Stimulated activated effector memory CD8-positive, alpha-beta T cell treated with anti-CD3 and anti-CD28 coated beads, Interleukin-12 subunit alpha, Interleukin-12 subunit beta, amount 100 ng/mL, for 72 hours (primary cell): ENCODE measurements around the gene SUN1.
"Not testable (repeated sequence)": the region's sequence is repeated elsewhere in the genome, so short reads cannot be mapped to it uniquely, and the experiment has no call there.

Experiments
- ATAC-seq: fragments of 150-1000 bp; cut with Tn5 transposase; 2 replicates; pipeline ENCODE4 v1.10.0; 2021
- DNase-seq, 2 donors: peaks; one replicate each; pipeline ENCODE4 v3.0.0; 2021 to 2022; ENCODE audit warnings: low spot score in 2 of 2
- H3K27ac Mint-ChIP-seq: one replicate; pipeline ENCODE4 v1.8.0; 2022; ENCODE audit warnings: mild to moderate bottlenecking, mixed read lengths
- H3K36me3 Mint-ChIP-seq: one replicate; pipeline ENCODE4 v1.8.0; 2022; ENCODE audit warnings: mild to moderate bottlenecking, mixed read lengths
- H3K4me1 Mint-ChIP-seq: one replicate; pipeline ENCODE4 v1.8.0; 2022; ENCODE audit warnings: mixed read lengths
- H3K4me3 Mint-ChIP-seq: one replicate; pipeline ENCODE4 v1.8.0; 2022; ENCODE audit warnings: mild to moderate bottlenecking, mixed read lengths
- H3K9me3 Mint-ChIP-seq: one replicate; pipeline ENCODE4 v1.8.0; 2022; ENCODE audit warnings: mixed read lengths

SUN1 gene, protein sequence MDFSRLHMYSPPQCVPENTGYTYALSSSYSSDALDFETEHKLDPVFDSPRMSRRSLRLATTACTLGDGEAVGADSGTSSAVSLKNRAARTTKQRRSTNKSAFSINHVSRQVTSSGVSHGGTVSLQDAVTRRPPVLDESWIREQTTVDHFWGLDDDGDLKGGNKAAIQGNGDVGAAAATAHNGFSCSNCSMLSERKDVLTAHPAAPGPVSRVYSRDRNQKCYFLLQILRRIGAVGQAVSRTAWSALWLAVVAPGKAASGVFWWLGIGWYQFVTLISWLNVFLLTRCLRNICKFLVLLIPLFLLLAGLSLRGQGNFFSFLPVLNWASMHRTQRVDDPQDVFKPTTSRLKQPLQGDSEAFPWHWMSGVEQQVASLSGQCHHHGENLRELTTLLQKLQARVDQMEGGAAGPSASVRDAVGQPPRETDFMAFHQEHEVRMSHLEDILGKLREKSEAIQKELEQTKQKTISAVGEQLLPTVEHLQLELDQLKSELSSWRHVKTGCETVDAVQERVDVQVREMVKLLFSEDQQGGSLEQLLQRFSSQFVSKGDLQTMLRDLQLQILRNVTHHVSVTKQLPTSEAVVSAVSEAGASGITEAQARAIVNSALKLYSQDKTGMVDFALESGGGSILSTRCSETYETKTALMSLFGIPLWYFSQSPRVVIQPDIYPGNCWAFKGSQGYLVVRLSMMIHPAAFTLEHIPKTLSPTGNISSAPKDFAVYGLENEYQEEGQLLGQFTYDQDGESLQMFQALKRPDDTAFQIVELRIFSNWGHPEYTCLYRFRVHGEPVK

DNA sequence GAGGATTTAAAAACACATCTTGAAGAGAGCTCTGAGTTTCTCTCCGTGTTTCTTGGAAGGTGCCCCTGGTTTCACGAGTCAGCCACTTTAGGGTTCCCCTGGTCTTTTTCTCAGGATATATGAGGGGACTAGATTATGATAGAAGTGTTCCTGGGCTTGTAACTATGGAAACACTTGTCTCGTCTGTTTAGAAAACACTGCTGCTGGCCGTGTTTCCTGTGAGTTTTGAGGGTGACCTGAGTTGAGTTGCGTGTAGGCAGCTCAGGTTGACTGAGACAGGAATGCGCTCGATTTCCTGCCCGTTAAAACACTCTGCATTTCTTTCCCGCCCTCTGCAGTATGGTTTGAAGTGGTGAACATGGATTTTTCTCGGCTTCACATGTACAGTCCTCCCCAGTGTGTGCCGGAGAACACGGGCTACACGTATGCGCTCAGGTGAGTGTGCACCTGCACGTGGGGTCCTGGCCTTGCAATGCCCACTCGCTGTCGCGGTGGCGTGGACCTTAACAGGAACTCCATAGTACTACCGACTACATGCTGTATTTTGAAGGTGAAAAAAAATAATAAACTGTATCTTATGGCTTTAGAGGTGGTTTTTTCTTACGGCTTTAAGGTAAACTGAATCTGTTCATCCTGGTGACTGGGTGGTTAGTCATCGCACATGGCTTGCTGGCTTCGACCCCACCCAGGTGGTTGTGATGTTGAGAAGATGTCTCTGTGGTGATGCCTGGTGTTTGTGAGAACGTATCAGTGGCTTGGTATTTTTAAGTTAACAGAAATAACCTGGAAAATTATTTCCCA, at the start of gene SUN1:
TSS of gene SUN1 (plus strand) at position 310 of the 801 bp plus-strand sequence. CDS start at position 359, 49 bp downstream.
- Mint-ChIP-seq H3K9me3 (no peaks in the 10 kb centered on the region), H3K36me3 (peaks cover 31% of the 10 kb centered on the region), H3K4me3 (peak within 1 kb of the TSS; percentile 69), H3K4me1 (peaks cover 58% of the 10 kb centered on the region), H3K27ac (peak within 1 kb of the TSS; percentile 97)
- DNase-seq (peak in 1 of 2 donors; percentile 62), ATAC-seq (peak; percentile 82)

DNA sequence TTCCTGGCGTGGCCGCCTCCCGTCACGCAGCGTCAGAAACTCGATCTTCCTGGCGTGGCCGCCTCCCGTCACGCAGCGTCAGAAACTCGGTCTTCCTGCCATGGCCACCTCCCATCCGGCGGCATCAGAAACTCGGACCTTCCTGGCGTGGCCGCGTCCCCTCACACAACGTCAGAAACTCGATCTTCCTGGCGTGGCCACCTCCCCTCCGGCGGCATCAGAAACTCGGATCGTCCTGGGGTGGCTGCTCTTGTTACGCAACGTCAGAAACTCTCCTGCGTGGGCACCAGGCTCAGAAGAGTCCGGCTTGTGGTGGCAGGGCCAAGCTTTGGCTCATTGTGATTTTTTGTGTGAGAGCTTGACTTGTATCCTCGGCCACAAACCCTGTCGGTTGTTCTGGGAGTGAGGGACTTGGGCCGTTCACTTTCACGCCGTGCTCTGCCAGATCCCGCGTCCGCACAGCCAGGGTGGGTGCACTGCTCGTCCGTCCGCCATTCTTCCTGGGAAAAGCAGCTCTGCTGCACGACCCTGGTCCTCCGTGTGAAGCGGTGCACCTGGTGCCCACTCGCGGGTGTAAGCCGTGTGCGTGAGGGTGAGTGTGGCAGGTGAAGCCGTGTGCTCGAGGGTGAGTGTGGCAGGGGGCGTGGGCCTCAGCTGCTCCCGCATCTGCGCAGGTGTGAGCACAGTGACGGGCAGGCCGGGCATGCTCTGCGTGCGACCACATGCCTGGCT, 49.4 kb upstream of the SUN1 start:
- DNase-seq (no peak), ATAC-seq (no peak)
- Mint-ChIP-seq H3K4me1 (no peaks in the 10 kb centered on the region), H3K27ac (no peak overlapping the region), H3K36me3 (peaks cover 57% of the 10 kb centered on the region), H3K4me3 (no peak overlapping the region), H3K9me3 (no peaks in the 10 kb centered on the region)

DNA sequence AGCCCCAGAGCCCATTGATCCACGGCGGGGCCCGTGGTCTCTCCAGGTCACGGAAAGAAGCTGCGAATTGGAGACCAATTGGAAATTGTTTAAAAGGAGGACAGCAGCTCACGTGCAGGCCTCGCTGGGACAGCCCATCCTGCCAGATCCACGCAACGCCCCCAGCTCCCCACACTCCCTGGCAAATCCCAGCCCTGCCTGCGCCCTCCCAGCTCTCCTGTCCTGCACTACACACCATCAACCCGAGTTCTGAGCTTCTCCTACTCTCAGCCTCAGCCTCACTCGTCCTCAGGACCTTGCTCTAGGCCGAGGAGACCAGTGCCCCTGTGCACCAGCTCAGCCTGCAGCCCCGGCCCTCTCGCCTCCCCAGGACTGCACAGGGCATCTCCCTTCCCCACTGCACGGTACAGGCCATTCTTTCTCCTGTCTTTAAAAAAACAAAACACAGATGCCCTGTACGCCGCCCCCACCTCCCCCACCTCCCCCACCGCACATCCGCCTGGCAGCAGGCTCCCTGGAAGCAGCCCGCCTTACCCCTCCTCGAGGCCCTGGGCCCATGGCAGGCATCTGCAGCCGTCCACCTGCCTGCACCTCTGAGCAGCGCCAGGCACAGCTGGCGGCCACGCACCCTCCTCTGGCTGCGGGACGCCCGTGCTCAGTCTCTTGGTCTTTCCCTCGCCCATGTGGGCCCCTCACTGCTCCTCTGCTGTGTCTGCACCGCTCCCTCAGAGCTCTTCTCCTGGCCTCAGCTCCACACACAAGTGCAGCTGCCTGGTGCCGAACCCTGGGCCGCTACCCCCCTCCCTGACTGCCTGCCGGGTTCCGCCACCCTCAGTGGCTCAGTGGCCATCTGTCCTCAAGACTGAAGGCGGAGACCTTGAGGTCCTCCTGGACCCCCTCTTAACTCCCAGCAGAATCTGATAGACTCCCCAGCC, 48.5 kb upstream of the SUN1 start:
- Mint-ChIP-seq H3K4me3 (no peak overlapping the region), H3K4me1 (no peaks in the 10 kb centered on the region)

DNA sequence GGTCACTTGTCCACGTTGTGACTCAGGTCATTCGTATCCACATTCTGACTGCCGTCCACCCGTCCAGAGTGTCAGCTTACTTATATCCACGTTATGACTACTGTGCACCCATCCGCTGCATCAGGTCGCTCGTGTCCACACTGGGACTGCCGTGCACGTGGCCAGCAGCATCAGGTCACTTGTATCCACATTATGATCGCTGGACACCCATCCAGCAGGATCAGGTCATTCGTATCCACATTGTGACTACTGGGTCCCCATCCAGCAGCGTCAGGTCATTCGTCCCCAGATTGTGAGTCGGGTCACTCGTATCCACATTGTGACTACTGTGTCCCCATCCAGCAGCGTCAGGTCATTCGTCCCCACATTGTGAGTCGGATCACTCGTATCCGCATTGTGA, 47.3 kb upstream of the SUN1 start:
- Mint-ChIP-seq H3K27ac (no peak overlapping the region), H3K36me3 (peaks cover 53% of the 10 kb centered on the region), H3K4me1 (no peaks in the 10 kb centered on the region), H3K9me3 (no peaks in the 10 kb centered on the region), H3K4me3 (no peak overlapping the region)
- no peak for DNase-seq
- no peak for ATAC-seq

More for the DNA sequence above, 48.5 kb upstream of the SUN1 start:
- Mint-ChIP-seq H3K9me3 (no peaks in the 10 kb centered on the region), H3K27ac (peak overlapping the region; percentile 60), H3K36me3 (peaks cover 62% of the 10 kb centered on the region)
- DNase-seq (no peak), ATAC-seq (no peak)

DNA sequence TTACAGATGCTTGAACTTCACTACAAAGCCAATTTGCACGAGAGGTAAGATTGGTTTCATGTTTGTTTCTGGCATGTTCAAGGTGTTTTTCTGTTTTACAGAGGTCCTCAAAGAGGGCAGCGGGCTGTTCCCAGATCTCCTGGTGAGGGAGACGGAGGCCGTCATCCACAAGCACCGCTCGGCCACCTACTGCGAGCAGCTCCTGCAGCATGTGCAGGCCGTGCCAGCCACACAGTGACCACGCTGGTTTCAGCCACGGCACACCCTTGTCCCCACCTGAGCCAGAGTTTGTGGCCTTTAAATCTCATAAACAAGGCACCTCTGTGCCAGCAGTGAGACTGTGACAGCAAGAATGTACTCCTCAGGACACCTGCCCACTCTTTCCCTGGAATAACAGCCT, 46.9 kb upstream of the SUN1 start:
- no peak for DNase-seq
- H3K4me1 Mint-ChIP-seq, result no peaks in the 10 kb centered on the region
- no peak for ATAC-seq
- H3K36me3 Mint-ChIP-seq, result peaks cover 49% of the 10 kb centered on the region
- no peak overlapping the region for H3K4me3 Mint-ChIP-seq
- H3K27ac Mint-ChIP-seq, result no peak overlapping the region
- no peaks in the 10 kb centered on the region for H3K9me3 Mint-ChIP-seq

DNA sequence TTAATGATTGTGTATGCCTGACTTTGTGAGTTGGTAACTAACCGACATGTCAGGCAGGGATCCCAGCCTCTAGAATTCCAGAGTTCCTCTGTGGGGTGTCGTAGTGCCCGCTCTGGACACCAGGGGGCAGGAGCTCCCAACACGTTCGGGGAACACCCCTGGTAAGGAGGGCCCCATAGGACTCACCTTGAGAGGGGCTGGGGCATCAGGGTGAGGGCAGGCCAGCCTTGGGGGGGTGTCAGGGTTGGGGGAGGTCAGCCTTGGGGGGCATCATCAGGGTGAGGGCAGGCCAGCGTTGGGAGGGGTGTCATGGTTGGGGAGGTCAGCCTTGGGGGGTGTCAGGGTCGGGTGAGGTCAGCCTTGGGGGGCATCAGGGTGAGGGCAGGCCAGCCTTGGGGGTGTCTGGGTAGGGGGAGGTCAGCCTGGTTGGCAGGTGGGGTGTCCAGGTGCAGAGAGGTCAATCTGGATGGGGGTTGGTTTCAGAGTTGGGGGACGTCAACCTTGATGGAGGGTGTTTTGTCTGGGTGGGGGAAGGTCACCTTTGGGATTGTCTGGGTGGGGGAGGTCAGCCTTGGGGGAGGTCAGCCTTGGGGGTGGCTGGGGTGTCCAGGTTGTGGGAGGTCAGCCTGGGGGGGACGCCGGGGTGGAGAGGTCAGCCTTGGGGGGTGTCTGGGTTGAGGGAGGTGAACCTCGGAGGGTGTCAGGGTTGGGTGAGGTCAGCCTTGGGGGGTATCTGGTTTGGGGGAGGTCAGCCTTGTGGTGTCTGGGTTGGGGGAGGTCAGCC, 45.6 kb upstream of the SUN1 start:
- peak; percentile 52 to 77 for DNase-seq
- peak; percentile 76 for ATAC-seq
- Mint-ChIP-seq H3K27ac (no peak overlapping the region), H3K9me3 (no peaks in the 10 kb centered on the region), H3K4me1 (no peaks in the 10 kb centered on the region), H3K4me3 (no peak overlapping the region), H3K36me3 (peaks cover 36% of the 10 kb centered on the region)

DNA sequence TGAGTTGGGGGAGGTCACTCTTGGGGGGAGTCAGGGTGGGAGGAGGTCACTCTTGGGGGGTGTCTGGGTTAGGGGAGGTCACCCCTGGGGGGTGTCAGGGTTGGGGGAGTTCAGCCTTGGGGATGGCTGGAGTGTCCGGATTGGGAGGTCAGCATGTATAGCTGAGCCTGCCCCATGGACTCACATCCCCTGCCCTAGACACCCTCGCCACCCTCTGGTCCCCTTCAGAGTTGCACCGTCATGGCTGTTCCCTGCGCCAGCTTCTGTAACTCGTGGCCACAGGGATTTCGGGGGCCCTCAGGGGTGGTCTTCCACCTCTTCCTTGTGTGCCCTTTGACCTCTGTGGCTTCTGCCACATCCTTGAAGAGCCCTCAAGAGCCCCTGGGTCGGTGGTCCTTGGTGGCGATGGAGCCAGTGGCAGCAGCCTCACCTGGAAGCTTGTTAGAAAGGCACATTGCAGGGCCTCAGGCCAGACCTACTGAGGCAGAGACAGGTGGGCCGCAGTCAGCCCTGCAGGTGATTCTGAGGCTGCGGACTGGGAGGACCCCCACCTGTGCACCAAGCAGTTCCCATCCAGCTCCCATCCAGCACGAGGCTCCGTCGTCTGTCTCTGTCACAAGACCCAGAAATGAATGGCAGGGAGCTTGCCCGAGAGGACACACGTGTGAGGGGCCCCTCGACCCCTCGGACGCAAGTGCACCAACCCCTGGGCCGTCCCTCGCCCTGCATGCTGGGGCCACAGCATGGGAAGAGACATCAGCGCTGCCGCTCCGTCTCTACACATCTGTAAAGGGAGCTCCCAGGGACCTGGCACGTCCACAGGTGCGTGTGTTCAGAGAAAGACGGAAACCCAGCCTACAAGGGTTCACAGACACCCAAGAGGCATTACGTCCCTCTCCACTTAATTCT, 44.7 kb upstream of the SUN1 start:
- no peak for ATAC-seq
- Mint-ChIP-seq H3K36me3 (peaks cover 28% of the 10 kb centered on the region), H3K27ac (no peak overlapping the region), H3K4me1 (no peaks in the 10 kb centered on the region), H3K9me3 (no peaks in the 10 kb centered on the region), H3K4me3 (no peak overlapping the region)
- no peak for DNase-seq

DNA sequence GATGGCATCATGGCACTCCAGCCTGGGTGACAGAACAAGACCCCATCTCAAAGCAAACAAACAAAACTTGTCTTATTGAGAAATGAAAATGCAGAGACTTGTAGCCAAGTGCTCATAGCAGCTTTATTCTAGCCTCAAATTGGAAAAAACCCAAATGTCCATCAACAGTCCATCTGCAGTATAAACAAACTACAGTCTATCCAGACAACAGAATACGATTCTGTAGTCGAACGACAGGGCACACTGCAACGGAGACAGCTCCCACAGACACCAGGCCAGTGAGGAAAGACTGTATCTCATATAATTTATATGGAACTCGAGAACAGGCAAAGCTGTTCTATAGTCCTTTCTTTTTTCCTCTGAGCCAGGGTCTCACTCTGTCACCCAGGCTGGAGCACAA, 40.8 kb upstream of the SUN1 start:
- no peak overlapping the region for H3K27ac Mint-ChIP-seq

DNA sequence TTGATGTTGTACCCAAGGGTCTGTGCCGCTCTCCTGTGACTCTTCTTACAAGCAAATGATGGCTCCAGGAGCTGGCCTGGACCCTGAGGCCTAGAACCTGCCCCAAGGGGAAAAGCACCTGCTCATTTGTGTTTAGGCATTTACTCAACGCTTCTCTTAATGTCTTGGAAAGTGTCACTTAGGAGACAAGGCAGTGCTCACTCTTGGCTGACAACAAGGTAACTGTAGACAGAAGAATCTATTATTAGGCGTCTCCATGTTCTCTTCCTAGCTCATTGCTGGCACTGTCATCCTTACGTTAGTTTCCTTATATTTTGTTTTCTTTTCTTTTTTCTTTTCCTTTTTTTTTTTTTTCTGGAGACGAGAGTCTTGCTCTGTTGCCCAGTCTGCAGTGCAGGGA, 38.1 kb upstream of the SUN1 start:
- no peak overlapping the region for H3K4me3 Mint-ChIP-seq
- DNase-seq, result no peak
- H3K4me1 Mint-ChIP-seq, result no peaks in the 10 kb centered on the region

More for the DNA sequence above, 40.8 kb upstream of the SUN1 start:
- Mint-ChIP-seq H3K36me3 (peaks cover 6% of the 10 kb centered on the region), H3K4me3 (no peak overlapping the region), H3K9me3 (no peaks in the 10 kb centered on the region), H3K4me1 (no peaks in the 10 kb centered on the region)
- no peak for ATAC-seq
- DNase-seq, result no peak

DNA sequence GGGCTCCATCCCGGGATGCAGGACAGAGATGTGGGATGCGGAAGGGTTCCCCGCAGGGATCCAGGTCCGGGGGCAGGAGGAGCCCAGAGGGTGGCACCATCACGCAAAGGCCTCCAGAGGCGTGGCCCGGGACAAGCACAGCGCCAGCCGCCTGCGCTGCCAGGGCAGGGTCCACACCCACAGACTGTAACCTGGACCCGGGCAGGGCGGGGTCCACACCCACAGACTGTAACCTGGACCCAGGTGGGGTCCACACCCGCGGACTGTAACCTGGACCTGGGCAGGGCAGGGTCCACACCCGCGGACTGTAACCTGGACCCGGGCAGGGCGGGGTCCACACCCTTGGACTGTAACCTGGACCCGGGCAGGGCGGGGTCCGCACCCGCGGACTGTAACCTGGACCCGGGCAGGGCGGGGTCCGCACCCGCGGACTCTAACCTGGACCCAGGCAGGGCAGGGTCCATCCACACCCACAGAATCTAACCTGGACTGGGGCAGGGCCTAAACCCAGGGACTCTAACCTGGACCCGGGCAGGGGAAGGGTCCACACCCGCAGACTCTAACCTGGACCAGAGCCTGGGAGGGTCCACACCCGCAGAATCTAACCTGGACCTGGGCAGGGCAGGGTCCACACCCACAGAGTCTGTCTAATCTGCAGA, 37.5 kb upstream of the SUN1 start:
- ATAC-seq, result no peak
- no peak for DNase-seq
- Mint-ChIP-seq H3K27ac (no peak overlapping the region), H3K4me1 (no peaks in the 10 kb centered on the region), H3K9me3 (no peaks in the 10 kb centered on the region), H3K4me3 (no peak overlapping the region), H3K36me3 (no peaks in the 10 kb centered on the region)

More for the DNA sequence above, 38.1 kb upstream of the SUN1 start:
- no peaks in the 10 kb centered on the region for H3K36me3 Mint-ChIP-seq
- no peak overlapping the region for H3K27ac Mint-ChIP-seq
- no peak for ATAC-seq
- H3K9me3 Mint-ChIP-seq, result no peaks in the 10 kb centered on the region

DNA sequence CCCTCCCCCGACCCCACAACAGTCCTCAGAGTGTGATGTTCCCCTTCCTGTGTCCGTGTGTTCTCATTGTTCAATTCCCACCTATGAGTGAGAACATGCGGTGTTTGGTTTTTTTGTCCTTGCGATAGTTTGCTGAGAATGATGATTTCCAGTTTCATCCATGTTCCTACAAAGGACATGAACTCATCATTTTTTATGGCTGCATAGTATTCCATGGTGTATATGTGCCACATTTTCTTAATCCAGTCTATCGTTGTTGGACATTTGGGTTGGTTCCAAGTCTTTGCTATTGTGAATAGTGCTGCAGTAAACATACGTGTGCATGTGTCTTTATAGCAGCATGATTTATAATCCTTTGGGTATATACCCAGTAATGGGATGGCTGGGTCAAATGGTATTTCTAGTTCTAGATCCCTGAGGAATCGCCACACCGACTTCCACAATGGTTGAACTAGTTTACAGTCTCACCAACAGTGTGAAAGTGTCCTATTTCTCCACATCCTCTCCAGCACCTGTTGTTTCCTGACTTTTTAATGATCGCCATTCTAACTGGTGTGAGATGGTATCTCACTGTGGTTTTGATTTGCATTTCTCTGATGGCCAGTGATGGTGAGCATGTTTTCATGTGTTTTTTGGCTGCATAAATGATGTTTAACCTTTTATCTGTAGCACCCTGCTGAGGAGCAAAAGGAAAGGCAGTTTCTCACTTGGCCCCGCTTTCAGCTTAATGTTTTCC, 35.7 kb upstream of the SUN1 start:
- not testable (repeated sequence) for H3K4me1 Mint-ChIP-seq, H3K27ac Mint-ChIP-seq, H3K4me3 Mint-ChIP-seq, ATAC-seq, DNase-seq, H3K9me3 Mint-ChIP-seq, H3K36me3 Mint-ChIP-seq
